ENCODE measurements around the gene CRYL1. TPM values are rescaled to one million over a fixed set of nuclear protein-coding genes. Genes with fewer than 3 reads are reported as not detected.

The CRYL1 gene
- total RNA-seq, 1 donor from 2014 or later = 5.8 TPM

- DNase-seq = no peak
- Mint-ChIP-seq H3K4me1 (peaks cover 2% of the 10 kb centered on the region), H3K36me3 (ENCODE audit: low read depth) (peaks cover 1% of the 10 kb centered on the region), H3K4me3 (no peak overlapping the region), H3K27me3 (no peaks in the 10 kb centered on the region), H3K9me3 (no peaks in the 10 kb centered on the region), H3K27ac (no peak overlapping the region)
- intact Hi-C loops (cut with micrococcal nuclease) = no loop called here
Measured at GRCh38 chr13:20513466-20513995, 12.1 kb downstream of the CRYL1 start.

- intact Hi-C loops (cut with micrococcal nuclease) = no loop called here
- no peaks in the 10 kb centered on the region for H3K9me3 Mint-ChIP-seq
- peaks cover 2% of the 10 kb centered on the region for H3K4me1 Mint-ChIP-seq
- no peaks in the 10 kb centered on the region for H3K27me3 Mint-ChIP-seq
- H3K4me3 Mint-ChIP-seq = no peak overlapping the region
- DNase-seq = no peak
- no peak overlapping the region for H3K27ac Mint-ChIP-seq
- peaks cover 1% of the 10 kb centered on the region for H3K36me3 Mint-ChIP-seq (ENCODE audit: low read depth)
Measured at GRCh38 chr13:20512042-20512683, 13.5 kb downstream of the CRYL1 start.

- H3K4me3 Mint-ChIP-seq = no peak overlapping the region
- intact Hi-C loops (cut with micrococcal nuclease) = no loop called here
- H3K4me1 Mint-ChIP-seq = no peaks in the 10 kb centered on the region
- H3K9me3 Mint-ChIP-seq = no peaks in the 10 kb centered on the region
- no peak for DNase-seq
- no peaks in the 10 kb centered on the region for H3K27me3 Mint-ChIP-seq
- peaks cover under 1% of the 10 kb centered on the region for H3K36me3 Mint-ChIP-seq (ENCODE audit: low read depth)
- H3K27ac Mint-ChIP-seq = no peak overlapping the region
Measured at GRCh38 chr13:20506696-20507095, 19.0 kb downstream of the CRYL1 start.

- peaks cover 2% of the 10 kb centered on the region for H3K36me3 Mint-ChIP-seq (ENCODE audit: low read depth)
- no peaks in the 10 kb centered on the region for H3K4me1 Mint-ChIP-seq
- DNase-seq = no peak
- no peaks in the 10 kb centered on the region for H3K9me3 Mint-ChIP-seq
- no peak overlapping the region for H3K27ac Mint-ChIP-seq
- intact Hi-C loops (cut with micrococcal nuclease) = no loop called here
- no peak overlapping the region for H3K4me3 Mint-ChIP-seq
- no peaks in the 10 kb centered on the region for H3K27me3 Mint-ChIP-seq
Measured at GRCh38 chr13:20505405-20506366, 20.0 kb downstream of the CRYL1 start.

GRCh38 chr13:20503088-20504083 is 22.3 kb downstream of the CRYL1 start:
- Mint-ChIP-seq H3K36me3 (ENCODE audit: low read depth) (peaks cover 7% of the 10 kb centered on the region), H3K9me3 (no peaks in the 10 kb centered on the region), H3K4me3 (no peak overlapping the region), H3K27me3 (no peaks in the 10 kb centered on the region), H3K4me1 (no peaks in the 10 kb centered on the region), H3K27ac (no peak overlapping the region)
- intact Hi-C loops (cut with micrococcal nuclease) = no loop called here
- DNase-seq = no peak

- DNase-seq = no peak
Measured at GRCh38 chr13:20501592-20501991, 24.1 kb downstream of the CRYL1 start.

GRCh38 chr13:20501120-20501519 is 24.5 kb downstream of the CRYL1 start:
- no peak for DNase-seq
- Mint-ChIP-seq H3K36me3 (ENCODE audit: low read depth) (peaks cover 7% of the 10 kb centered on the region), H3K9me3 (no peaks in the 10 kb centered on the region), H3K4me3 (no peak overlapping the region), H3K4me1 (no peaks in the 10 kb centered on the region), H3K27ac (no peak overlapping the region), H3K27me3 (no peaks in the 10 kb centered on the region)
- intact Hi-C loops (cut with micrococcal nuclease) = no loop called here

More at GRCh38 chr13:20501592-20501991, 24.1 kb downstream of the CRYL1 start:
- intact Hi-C loops (cut with micrococcal nuclease) = no loop called here
- H3K9me3 Mint-ChIP-seq = no peaks in the 10 kb centered on the region
- no peaks in the 10 kb centered on the region for H3K27me3 Mint-ChIP-seq
- no peak overlapping the region for H3K27ac Mint-ChIP-seq
- H3K4me3 Mint-ChIP-seq = no peak overlapping the region
- H3K36me3 Mint-ChIP-seq (ENCODE audit: low read depth) = peaks cover 7% of the 10 kb centered on the region
- no peaks in the 10 kb centered on the region for H3K4me1 Mint-ChIP-seq

- intact Hi-C loops (cut with micrococcal nuclease) = loop anchor here (5.0 kb wide), 1 partner anchor 202 kb away; the partner anchor contains the start of gene IL17D
- Mint-ChIP-seq H3K27ac (no peak overlapping the region), H3K4me1 (no peaks in the 10 kb centered on the region), H3K27me3 (no peaks in the 10 kb centered on the region), H3K4me3 (no peak overlapping the region), H3K9me3 (no peaks in the 10 kb centered on the region), H3K36me3 (ENCODE audit: low read depth) (peaks cover 7% of the 10 kb centered on the region)
- DNase-seq = no peak
Measured at GRCh38 chr13:20499986-20500385, 25.7 kb downstream of the CRYL1 start.

- no peaks in the 10 kb centered on the region for H3K4me1 Mint-ChIP-seq
- intact Hi-C loops (cut with micrococcal nuclease) = loop anchor here (5.0 kb wide), 1 partner anchor 204 kb away; the partner anchor contains the start of gene IL17D
- H3K27me3 Mint-ChIP-seq = no peaks in the 10 kb centered on the region
- no peak for DNase-seq
- H3K36me3 Mint-ChIP-seq (ENCODE audit: low read depth) = peaks cover 7% of the 10 kb centered on the region
- H3K27ac Mint-ChIP-seq = no peak overlapping the region
- H3K4me3 Mint-ChIP-seq = no peak overlapping the region
- no peaks in the 10 kb centered on the region for H3K9me3 Mint-ChIP-seq
Measured at GRCh38 chr13:20498659-20499058, 27.0 kb downstream of the CRYL1 start.

- Mint-ChIP-seq H3K4me3 (no peak overlapping the region), H3K27ac (no peak overlapping the region), H3K9me3 (no peaks in the 10 kb centered on the region), H3K36me3 (ENCODE audit: low read depth) (peaks cover 7% of the 10 kb centered on the region), H3K4me1 (no peaks in the 10 kb centered on the region), H3K27me3 (no peaks in the 10 kb centered on the region)
- intact Hi-C loops (cut with micrococcal nuclease) = loop anchor here (5.0 kb wide), 1 partner anchor 204 kb away; the partner anchor contains the start of gene IL17D
- DNase-seq = no peak
Measured at GRCh38 chr13:20498129-20498528, 27.5 kb downstream of the CRYL1 start.

- no peak for DNase-seq
- Mint-ChIP-seq H3K4me1 (no peaks in the 10 kb centered on the region), H3K27me3 (no peaks in the 10 kb centered on the region), H3K9me3 (no peaks in the 10 kb centered on the region), H3K27ac (no peak overlapping the region), H3K36me3 (ENCODE audit: low read depth) (peaks cover 7% of the 10 kb centered on the region), H3K4me3 (no peak overlapping the region)
- intact Hi-C loops (cut with micrococcal nuclease) = loop anchor here (5.0 kb wide), 1 partner anchor 205 kb away; the partner anchor contains the start of gene IL17D
Measured at GRCh38 chr13:20497006-20497775, 28.5 kb downstream of the CRYL1 start.

Measured in activated CD4-positive, alpha-beta T cell treated with anti-CD3 and anti-CD28 coated beads, Interleukin-2, amount 10 ng/mL, durations not matched to agents 24 days and 14 days (primary cell).